H1 (cell line): ENCODE measurements around the gene RASAL2. TPM values are rescaled to one million over a fixed set of nuclear protein-coding genes. Genes with fewer than 3 reads are reported as not detected.

Experiments used
- CTCF ChIA-PET: fragments of 300-600 bp; sonication (Branson Sonifier 250); formaldehyde crosslinking; loops from one replicate; lab custom pipeline; 2021; ENCODE audit not compliant: partially characterized antibody; lab: Charles Lee
- POLR2A ChIA-PET: fragments of 300-600 bp; sonication (Branson Sonifier 250); formaldehyde crosslinking; loops from one replicate; lab custom pipeline; 2021; ENCODE audit warnings: inconsistent platforms; ENCODE audit not compliant: partially characterized antibody; lab: Charles Lee
- DNase-seq, 2 experiments: peaks; one replicate each; pipeline versions ENCODE4 v3.0.0 to v3.0.0-alpha.2; 2010 to 2022; ENCODE audit warnings: low spot score in 2 of 2, low read depth in 1 of 2, mixed read lengths in 1 of 2
- FAIRE-seq: peaks from 2 replicates; lab custom pipeline; 2011; peaks lifted over from hg19 to GRCh38; lab: Jason Lieb, UNC
- H2AFZ ChIP-seq: 2 replicates; pipeline ENCODE4 v1.8.1; 2012; ENCODE audit warnings: low read length, inconsistent platforms
- H2AK5ac ChIP-seq: 2 replicates; pipeline ENCODE4 v1.6.1; 2013; ENCODE audit warnings: low read depth, low read length
- H2BK120ac ChIP-seq: replicated peaks from 2 replicates; pipeline ENCODE3; 2013; ENCODE audit warnings: low read depth, low read length, inconsistent platforms
- H2BK12ac ChIP-seq: 2 replicates; pipeline ENCODE4 v1.6.1; 2013; ENCODE audit warnings: low read depth, low read length
- H2BK15ac ChIP-seq: 2 replicates; pipeline ENCODE4 v1.6.1; 2013; ENCODE audit warnings: low read length
- H2BK20ac ChIP-seq: 2 replicates; pipeline ENCODE4 v1.6.1; 2013; ENCODE audit warnings: low read length
- H2BK5ac ChIP-seq: 2 replicates; pipeline ENCODE4 v1.6.1; 2013; ENCODE audit warnings: low read depth, low read length
- H3K14ac ChIP-seq: 2 replicates; pipeline ENCODE4 v1.6.1; 2013; ENCODE audit warnings: inconsistent platforms; ENCODE audit not compliant: insufficient read length
- H3K18ac ChIP-seq: 2 replicates; pipeline ENCODE4 v1.6.1; 2013; ENCODE audit warnings: low read length; ENCODE audit errors: extremely low read depth
- H3K23ac ChIP-seq: 2 replicates; pipeline ENCODE4 v1.6.1; 2013; ENCODE audit warnings: inconsistent platforms; ENCODE audit not compliant: insufficient read length
- H3K23me2 ChIP-seq: 2 replicates; pipeline ENCODE4 v1.6.1; 2013; ENCODE audit warnings: low read depth, low read length
- H3K27ac ChIP-seq: 2 replicates; pipeline ENCODE4 v1.6.1; 2011; ENCODE audit warnings: low read depth, low read length, inconsistent platforms
- H3K27me3 ChIP-seq, 4 experiments: replicated peaks in 1 of 4; 1 replicate in 1 of 4; 2 replicates in 3 of 4; pipeline versions ENCODE4 v1.6.1 to v1.8.1; 2011 to 2013; ENCODE audit warnings: low read length in 3 of 4, mild to moderate bottlenecking in 3 of 4, inconsistent platforms in 2 of 4, mixed read lengths in 2 of 4, moderate library complexity in 1 of 4; ENCODE audit not compliant: control insufficient read depth in 3 of 4, insufficient read depth in 3 of 4; ENCODE audit errors: extremely low read depth in 1 of 4
- H3K36me3 ChIP-seq, 4 experiments: 2 replicates each; pipeline versions ENCODE4 v1.6.1 to v1.8.1; 2011 to 2013; ENCODE audit warnings: mild to moderate bottlenecking in 4 of 4, low read length in 3 of 4, moderate library complexity in 2 of 4, control low read depth in 1 of 4, inconsistent platforms in 1 of 4; ENCODE audit not compliant: insufficient read depth in 4 of 4, control insufficient read depth in 2 of 4
- H3K4ac ChIP-seq: replicated peaks from 2 replicates; pipeline ENCODE3; 2013; ENCODE audit warnings: low read length, low read depth, mixed read lengths, inconsistent platforms; ENCODE audit not compliant: insufficient read length
- H3K4me1 ChIP-seq, 4 experiments: replicated peaks in 1 of 4; 1 replicate in 1 of 4; 2 replicates in 3 of 4; pipeline versions ENCODE4 v1.6.1 to v1.8.1; 2011 to 2013; ENCODE audit warnings: low read length in 3 of 4, inconsistent platforms in 2 of 4, mixed read lengths in 1 of 4; ENCODE audit not compliant: insufficient read depth in 4 of 4, control insufficient read depth in 3 of 4
- H3K4me2 ChIP-seq, 2 experiments: 2 replicates each; pipeline versions ENCODE4 v1.6.1 to v1.8.1; 2011 to 2013; ENCODE audit warnings: low read depth in 2 of 2, low read length in 2 of 2, control low read depth in 1 of 2, inconsistent platforms in 1 of 2, mild to moderate bottlenecking in 1 of 2; ENCODE audit not compliant: insufficient read depth in 1 of 2
- H3K4me3 ChIP-seq, 4 experiments: fragments of 200-600, 300-600 bp in 1 of 4; sonication (generic), shearing (Covaris generic), sonication (Bioruptor Twin) in 1 of 4; 2 replicates each; pipeline versions ENCODE4 v1.5.1 to v1.8.1; 2011 to 2016; ENCODE audit warnings: low read length in 4 of 4, low read depth in 3 of 4, control low read depth in 2 of 4, inconsistent platforms in 2 of 4, mild to moderate bottlenecking in 2 of 4, mixed read lengths in 1 of 4, moderate library complexity in 1 of 4; ENCODE audit not compliant: insufficient read depth in 2 of 4; ENCODE audit errors: extremely low read depth in 1 of 4
- H3K56ac ChIP-seq: replicated peaks from 2 replicates; pipeline ENCODE3; 2013; ENCODE audit warnings: low read depth, mild to moderate bottlenecking, mixed read lengths, low read length, inconsistent platforms; ENCODE audit not compliant: insufficient read length
- H3K79me1 ChIP-seq: 2 replicates; pipeline ENCODE4 v1.6.1; 2013; ENCODE audit warnings: low read depth, low read length, control low read depth
- H3K79me2 ChIP-seq, 2 experiments: 2 replicates each; pipeline versions ENCODE4 v1.6.1 to v1.8.1; 2012 to 2013; ENCODE audit warnings: low read length in 2 of 2, mild to moderate bottlenecking in 2 of 2, inconsistent platforms in 1 of 2; ENCODE audit not compliant: insufficient read depth in 2 of 2, control insufficient read depth in 1 of 2
- H3K9ac ChIP-seq, 4 experiments: replicated peaks in 1 of 4; 1 replicate in 1 of 4; 2 replicates in 3 of 4; pipeline versions ENCODE4 v1.6.1 to v1.8.1; 2011 to 2013; ENCODE audit warnings: low read depth in 3 of 4, low read length in 3 of 4, control low read depth in 2 of 4, mild to moderate bottlenecking in 2 of 4, moderate library complexity in 2 of 4, inconsistent platforms in 1 of 4; ENCODE audit errors: extremely low read depth in 1 of 4
- H3K9me3 ChIP-seq, 2 experiments: 2 replicates each; pipeline versions ENCODE4 v1.6.1 to v1.8.1; 2012 to 2013; ENCODE audit warnings: mild to moderate bottlenecking in 2 of 2, moderate library complexity in 2 of 2, control low read depth in 1 of 2, inconsistent platforms in 1 of 2, low read depth in 1 of 2, low read length in 1 of 2, mixed read lengths in 1 of 2; ENCODE audit not compliant: insufficient read depth in 2 of 2
- H4K20me1 ChIP-seq, 2 experiments: replicated peaks in 1 of 2; 2 replicates each; pipeline versions ENCODE3 to v1.8.1; 2011 to 2013; ENCODE audit warnings: inconsistent platforms in 2 of 2, low read length in 2 of 2, mild to moderate bottlenecking in 1 of 2; ENCODE audit not compliant: insufficient read depth in 2 of 2, control insufficient read depth in 1 of 2
- H4K5ac ChIP-seq: 2 replicates; pipeline ENCODE4 v1.6.1; 2013; ENCODE audit warnings: low read length, low read depth, mixed read lengths, inconsistent platforms; ENCODE audit not compliant: insufficient read length
- H4K8ac ChIP-seq: 2 replicates; pipeline ENCODE4 v1.8.0; 2013; ENCODE audit warnings: mild to moderate bottlenecking, moderate library complexity, low read length, inconsistent platforms; ENCODE audit not compliant: insufficient read depth; ENCODE audit errors: extremely low read depth
- H4K91ac ChIP-seq: replicated peaks from 2 replicates; pipeline ENCODE3; 2013; ENCODE audit warnings: low read length, mixed read lengths, inconsistent platforms; ENCODE audit not compliant: insufficient read length
- ATF3 ChIP-seq: IDR thresholded peaks from 2 replicates; pipeline ENCODE4 v1.6.1; 2011; ENCODE audit warnings: low read depth, mild to moderate bottlenecking, low read length; ENCODE audit not compliant: insufficient read depth
- CBX8 ChIP-seq: fragments of 300-800, 300-1000 bp; sonication (generic); IDR thresholded peaks from 2 replicates; pipeline ENCODE4 v1.7.1; 2016; ENCODE audit warnings: low read depth, low read length, borderline replicate concordance
- CHD1 ChIP-seq: IDR thresholded peaks from 2 replicates; pipeline ENCODE4 v1.6.1; 2012; ENCODE audit warnings: low read depth, low read length, improper control_type of control experiment
- CREB1 ChIP-seq: IDR thresholded peaks from 2 replicates; pipeline ENCODE4 v1.6.1; 2012; ENCODE audit warnings: inconsistent platforms
- E2F6 ChIP-seq: IDR thresholded peaks from 2 replicates; pipeline ENCODE4 v1.6.1; 2012; ENCODE audit warnings: inconsistent platforms
- NRF1 ChIP-seq: IDR thresholded peaks from 2 replicates; pipeline ENCODE4 v1.6.1; 2011; ENCODE audit warnings: mild to moderate bottlenecking, low read depth, low read length, improper control_type of control experiment
- PHF8 ChIP-seq: fragments of 200-600 bp; sonication (generic); conservative IDR thresholded peaks from 2 replicates; pipeline ENCODE4 v1.7.1; 2012; ENCODE audit warnings: low read depth, mild to moderate bottlenecking, inconsistent platforms, low read length, moderate library complexity
- POLR2A ChIP-seq, 2 experiments: IDR thresholded peaks; 1 replicate in 1 of 2; 2 replicates in 1 of 2; pipeline ENCODE4 v1.6.1; 2011; ENCODE audit warnings: low read depth in 2 of 2, low read length in 2 of 2, mild to moderate bottlenecking in 2 of 2; ENCODE audit errors: control extremely low read depth in 1 of 2
- RNF2 ChIP-seq: fragments of 200-900, 300-1000 bp; sonication (generic); IDR thresholded peaks from 2 replicates; pipeline ENCODE4 v1.7.1; 2016; ENCODE audit warnings: borderline replicate concordance, low read depth, mild to moderate bottlenecking, antibody characterized with exemption, low read length; ENCODE audit not compliant: poor library complexity, severe bottlenecking; ENCODE audit errors: missing control alignments
- RXRA ChIP-seq: IDR thresholded peaks from 2 replicates; pipeline ENCODE4 v1.6.1; 2011; ENCODE audit warnings: low read depth, mild to moderate bottlenecking, low read length, moderate library complexity; ENCODE audit not compliant: insufficient read depth
- SIX5 ChIP-seq: IDR thresholded peaks from 2 replicates; pipeline ENCODE4 v1.6.1; 2011; ENCODE audit warnings: mild to moderate bottlenecking, low read depth, low read length
- TCF12 ChIP-seq: IDR thresholded peaks from 2 replicates; pipeline ENCODE4 v1.6.1; 2011; ENCODE audit warnings: low read depth, mild to moderate bottlenecking, low read length
- ZNF274 ChIP-seq: IDR thresholded peaks from 2 replicates; pipeline ENCODE4 v1.7.0; 2012; ENCODE audit warnings: low read length, borderline replicate concordance; ENCODE audit errors: extremely low read depth
- WGBS, 2 experiments: shearing (Covaris generic) in 1 of 2; methylation state at CpG; one replicate each; pipeline versions ENCODE4 v1.1.6 to v1.1.7; 2013 to 2015; ENCODE audit warnings: low lambda C conversion rate in 2 of 2, mixed read lengths in 2 of 2, inconsistent platforms in 1 of 2, low coverage in 1 of 2, missing lambda C conversion rate in 1 of 2; ENCODE audit not compliant: insufficient replicate concordance in 2 of 2, insufficient coverage in 1 of 2, insufficient read length in 1 of 2; ENCODE audit errors: extremely low coverage in 1 of 2, missing lambda C conversion rate in 1 of 2; 5-methylcytosine and 5-hydroxymethylcytosine counted together
- polyA plus RNA-seq, 7 experiments: library from polyadenylated mRNA; depleted of rRNA in 3 of 7; stranded (reverse) in 5 of 7; unstranded in 2 of 7; fragments of >200 nt in 5 of 7; fragments of 200-250 nt in 2 of 7; gene quantifications; 1 replicate in 5 of 7; 2 replicates in 1 of 7; 4 replicates in 1 of 7; pipeline versions ENCODE4 v1.2.1 to v1.2.3, GENCODE V29; 2011 to 2013; ENCODE audit warnings: missing spikeins in 2 of 7, mixed read lengths in 2 of 7
- total RNA-seq: library from RNA; stranded (reverse); fragmentation: NEBNext Ultra II Directional; extraction: Animal tissue kit (Norgen Biotek cat#: 25700); gene quantifications from 2 replicates; pipeline ENCODE4 v1.2.1, GENCODE V29; 2021

The RASAL2 gene
- total and polyA plus RNA-seq, 2 of the 8 experiments (the other 6 are each of a cell fraction or from before 2014, with no cell fraction given), result 15.9 to 32.5 TPM

- Histone ChIP-seq H2BK120ac (no peak overlapping the region), H3K56ac (no peak overlapping the region), H3K14ac (no peak overlapping the region), H3K23me2 (peaks cover 5% of the 10 kb centered on the region; the same call in 1 of the 2 replicates), H3K23ac (no peak overlapping the region), H3K27ac (no peak overlapping the region), H4K20me1 (peaks cover 5% of the 10 kb centered on the region in 2 experiments), H3K79me2 (peaks cover 3 to 86% of the 10 kb centered on the region in 2 experiments; a peak in 3 of 4 replicates), H4K8ac (no peak overlapping the region), H3K9me3 (no peaks in the 10 kb centered on the region), H4K5ac (no peak overlapping the region), H3K27me3 (no peaks in the 10 kb centered on the region), H3K9ac (no peak overlapping the region; a peak in 1 of 7 replicates), H4K91ac (no peak overlapping the region), H2AK5ac (no peak overlapping the region), H2AFZ (no peak overlapping the region), H3K4ac (no peak overlapping the region), H3K4me3 (no peak overlapping the region), H3K4me2 (no peak overlapping the region; a peak in 1 of 4 replicates), H2BK5ac (no peak overlapping the region), H2BK12ac (no peak overlapping the region), H2BK20ac (no peak overlapping the region), H3K36me3 (no peaks in the 10 kb centered on the region), H3K18ac (no peak overlapping the region), H3K79me1 (0 out of 2 replicates have a peak, but pooled peaks cover 3% of the 10 kb centered on the region), H2BK15ac (no peak overlapping the region), H3K4me1 (peaks cover 0 to 9% (median 8%) of the 10 kb centered on the region in 4 experiments; a peak in 5 of 7 replicates)
- no peak for FAIRE-seq
- no peak for DNase-seq
- CTCF ChIA-PET, result interaction anchor here (0.6 to 2.3 kb wide), 6 partner anchors 42 to 137 kb away, joined by 3 to 7 read pairs (median 4); no protein-coding TSS in a partner anchor
- 89% methylated on average over 3 of the region's 3 CpGs; no CpG with 5 or more reads in 1 of the 2 experiments for WGBS, 2 experiments
- POLR2A ChIA-PET, result no interaction called here
- no peak for TF ChIP-seq PHF8
- TF ChIP-seq CHD1, result no peak
- no peak for TF ChIP-seq RNF2
- TF ChIP-seq E2F6, result no peak
- no peak for TF ChIP-seq CREB1
- TF ChIP-seq POLR2A (IDR thresholded peaks at IDR 0.05; ENCODE audit: control extremely low read depth in 1 of 2, low read depth in 2 of 2, low read length in 2 of 2), result no peak
- TF ChIP-seq ATF3, result no peak
- no peak for TF ChIP-seq SIX5
- TF ChIP-seq TCF12, result no peak
- TF ChIP-seq CBX8, result no peak
- no peak for TF ChIP-seq NRF1
- TF ChIP-seq ZNF274, result no peak
- no peak for TF ChIP-seq RXRA
Observed at GRCh38 chr1:178098262-178098661, 4.4 kb downstream of the RASAL2 start.
